ENCODE data around the gene CCDC78. TPM values are rescaled to one million over a fixed set of nuclear protein-coding genes. Genes with fewer than 3 reads are reported as not detected.

CCDC78 gene
- total and polyA plus RNA-seq, 2 donors (not counting 3 experiments of a cell fraction or from before 2014, with no cell fraction given) = 0.50 to 1.3 TPM

DNA sequence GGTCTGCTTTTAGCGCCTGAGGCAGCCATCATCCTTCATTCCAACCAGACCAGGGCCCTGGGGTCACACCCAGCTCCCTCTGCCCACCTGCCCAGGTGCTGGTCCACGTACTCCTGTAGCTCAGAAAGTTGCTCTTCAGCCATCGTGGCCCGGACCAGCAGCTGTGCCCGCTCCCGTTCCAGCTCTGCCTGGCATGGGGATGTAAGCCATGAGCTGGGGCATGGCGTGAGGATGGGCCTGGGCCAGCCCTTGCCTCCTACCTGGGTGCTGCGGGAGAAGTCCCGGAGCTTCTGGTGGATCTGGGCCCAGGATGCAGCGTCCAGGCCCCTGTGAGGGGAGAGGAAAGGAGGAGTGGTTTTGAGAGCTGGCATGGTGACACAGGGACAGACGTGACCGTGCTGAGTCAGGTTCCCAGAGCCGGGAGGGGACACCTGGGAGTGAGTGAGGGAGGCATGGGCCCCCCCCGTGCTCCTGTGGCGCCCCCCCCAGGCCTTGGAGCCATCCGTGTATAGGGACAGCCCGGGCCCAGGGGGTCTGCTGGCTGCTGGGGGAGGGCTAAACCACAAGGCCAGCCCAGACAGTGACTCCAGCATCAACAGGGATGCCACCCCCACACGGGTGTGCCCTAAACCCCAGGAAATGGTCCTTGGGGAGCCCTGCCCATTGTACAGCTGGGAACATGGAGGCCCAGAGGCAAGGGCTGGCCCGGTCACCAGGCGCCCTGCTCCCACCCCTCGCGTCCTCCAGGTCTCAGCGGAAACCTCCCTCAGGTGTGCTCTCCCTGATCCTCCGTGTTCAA, 3.2 kb downstream of the CCDC78 start:
- no peak for FAIRE-seq

More for the DNA sequence above, 3.2 kb downstream of the CCDC78 start:
- Histone ChIP-seq H3K4me1 (ENCODE audit: control insufficient read depth, extremely low read depth, insufficient read depth, low read length) (peaks cover 24% of the 10 kb centered on the region), H2AFZ (ENCODE audit: low read depth, low read length) (no peak overlapping the region), H3K9me1 (replicated peaks; ENCODE audit: control insufficient read depth, extremely low read depth, insufficient read depth, low read length) (no peaks in the 10 kb centered on the region), H3K9me3 (replicated peaks; ENCODE audit: control insufficient read depth, insufficient read depth, low read length) (no peaks in the 10 kb centered on the region), H3K4me2 (ENCODE audit: insufficient read depth, low read length) (no peak overlapping the region), H3K9ac (replicated peaks; ENCODE audit: extremely low read depth, insufficient read depth, low read length) (no peak overlapping the region), H4K20me1 (replicated peaks; ENCODE audit: control insufficient read depth, extremely low read depth, insufficient read depth, low read length) (no peaks in the 10 kb centered on the region), H3K27me3 (ENCODE audit: control insufficient read depth in 2 of 2, insufficient read depth in 2 of 2, low read length in 2 of 2) (no peaks in the 10 kb centered on the region), H3K36me3 (ENCODE audit: control insufficient read depth in 2 of 2, extremely low read depth in 1 of 2, insufficient read depth in 2 of 2, low read length in 2 of 2) (no peaks in the 10 kb centered on the region), H3K27ac (ENCODE audit: insufficient read depth, low read depth, low read length) (no peak overlapping the region), H3K79me2 (ENCODE audit: control insufficient read depth, insufficient read depth, low read length) (no peaks in the 10 kb centered on the region), H3K4me3 (replicated peaks in 1 of 3; ENCODE audit: insufficient read depth in 1 of 3, low read depth in 1 of 3, low read length in 3 of 3) (no peak overlapping the region)
- no peak for DNase-seq (ENCODE audit: low read depth, low spot score)
- ChIA-PET CTCF (interaction anchor here (1.4 kb wide), 1 partner anchor 65 kb away, joined by 4 read pairs; the partner anchor contains the start of genes CHTF18 and RPUSD1), POLR2A (no interaction called here)
- intact Hi-C loops (cut with micrococcal nuclease) = no loop called here
- no TSS peak for BruUV-seq (replicated peaks)
- dilution Hi-C loops (cut with MboI; ENCODE audit: extremely low pct_ligation_motif_present, low sequenced_read_pairs) = no loop called here
- TF ChIP-seq EZH2 (IDR thresholded peaks at IDR 0.05; ENCODE audit: borderline replicate concordance, low read depth, low read length, severe bottlenecking) (no peak), GATA2 (IDR thresholded peaks at IDR 0.05; ENCODE audit: insufficient read depth, insufficient read length, low read depth, low read length) (no peak), POLR2AphosphoS5 (IDR thresholded peaks at IDR 0.05; ENCODE audit: insufficient read depth, low read depth, low read length) (no peak), POLR2A (IDR thresholded peaks at IDR 0.05; ENCODE audit: low read depth, low read length) (no peak), FOS (IDR thresholded peaks at IDR 0.05; ENCODE audit: borderline replicate concordance, insufficient read depth, low read length) (no peak), JUN (IDR thresholded peaks at IDR 0.05; ENCODE audit: borderline replicate concordance, insufficient read depth, insufficient read length, low read depth) (no peak)
- TF ChIP-seq, protein P1, sequence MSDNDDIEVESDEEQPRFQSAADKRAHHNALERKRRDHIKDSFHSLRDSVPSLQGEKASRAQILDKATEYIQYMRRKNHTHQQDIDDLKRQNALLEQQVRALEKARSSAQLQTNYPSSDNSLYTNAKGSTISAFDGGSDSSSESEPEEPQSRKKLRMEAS (IDR thresholded peaks at IDR 0.05; ENCODE audit: insufficient read depth, insufficient read length) = no peak
- TF ChIP-seq, protein P2, sequence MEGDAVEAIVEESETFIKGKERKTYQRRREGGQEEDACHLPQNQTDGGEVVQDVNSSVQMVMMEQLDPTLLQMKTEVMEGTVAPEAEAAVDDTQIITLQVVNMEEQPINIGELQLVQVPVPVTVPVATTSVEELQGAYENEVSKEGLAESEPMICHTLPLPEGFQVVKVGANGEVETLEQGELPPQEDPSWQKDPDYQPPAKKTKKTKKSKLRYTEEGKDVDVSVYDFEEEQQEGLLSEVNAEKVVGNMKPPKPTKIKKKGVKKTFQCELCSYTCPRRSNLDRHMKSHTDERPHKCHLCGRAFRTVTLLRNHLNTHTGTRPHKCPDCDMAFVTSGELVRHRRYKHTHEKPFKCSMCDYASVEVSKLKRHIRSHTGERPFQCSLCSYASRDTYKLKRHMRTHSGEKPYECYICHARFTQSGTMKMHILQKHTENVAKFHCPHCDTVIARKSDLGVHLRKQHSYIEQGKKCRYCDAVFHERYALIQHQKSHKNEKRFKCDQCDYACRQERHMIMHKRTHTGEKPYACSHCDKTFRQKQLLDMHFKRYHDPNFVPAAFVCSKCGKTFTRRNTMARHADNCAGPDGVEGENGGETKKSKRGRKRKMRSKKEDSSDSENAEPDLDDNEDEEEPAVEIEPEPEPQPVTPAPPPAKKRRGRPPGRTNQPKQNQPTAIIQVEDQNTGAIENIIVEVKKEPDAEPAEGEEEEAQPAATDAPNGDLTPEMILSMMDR (IDR thresholded peaks at IDR 0.05; ENCODE audit: extremely low read depth in 1 of 2, insufficient read depth in 1 of 2, low read depth in 1 of 2, low read length in 2 of 2) = no peak
